ENCODE results near the gene RPL37.
"Not testable (repeated sequence)": the region's sequence is repeated elsewhere in the genome, so short reads cannot be mapped to it uniquely, and the experiment has no call there.

RPL37 gene

GRCh38 chr5:40871177-40871576 lies 36.2 kb upstream of the RPL37 start:
- no peak overlapping the region for H3K27ac ChIP-seq
- TF ChIP-seq CTCF (conservative IDR thresholded peaks at IDR 0.05), result no peak

- H3K27ac ChIP-seq, result no peak overlapping the region
- TF ChIP-seq CTCF (conservative IDR thresholded peaks at IDR 0.05), result no peak
Observed at GRCh38 chr5:40869384-40869783, 34.4 kb upstream of the RPL37 start.

- TF ChIP-seq CTCF (conservative IDR thresholded peaks at IDR 0.05), result no peak
- no peak overlapping the region for H3K27ac ChIP-seq
Observed at GRCh38 chr5:40866844-40867243, 31.8 kb upstream of the RPL37 start.

- not testable (repeated sequence) for H3K27ac ChIP-seq
Observed at GRCh38 chr5:40865004-40865403, 30.0 kb upstream of the RPL37 start.

- no peak for TF ChIP-seq CTCF (conservative IDR thresholded peaks at IDR 0.05)
Observed at GRCh38 chr5:40860711-40861110, 25.7 kb upstream of the RPL37 start.

GRCh38 chr5:40853632-40854192 lies 18.7 kb upstream of the RPL37 start:
- no peak overlapping the region for H3K27ac ChIP-seq
- TF ChIP-seq CTCF (conservative IDR thresholded peaks at IDR 0.05), result no peak

More at GRCh38 chr5:40860711-40861110, 25.7 kb upstream of the RPL37 start:
- no peak overlapping the region for H3K27ac ChIP-seq

- TF ChIP-seq CTCF (conservative IDR thresholded peaks at IDR 0.05), result no peak
- H3K27ac ChIP-seq, result no peak overlapping the region
Observed at GRCh38 chr5:40847525-40847924, 12.5 kb upstream of the RPL37 start.

- H3K27ac ChIP-seq, result no peak overlapping the region
- TF ChIP-seq CTCF (conservative IDR thresholded peaks at IDR 0.05), result no peak
Observed at GRCh38 chr5:40846371-40846770, 11.3 kb upstream of the RPL37 start.
